ENCODE measurements around the gene HLA-DRA.

HLA-DRA gene

DNA sequence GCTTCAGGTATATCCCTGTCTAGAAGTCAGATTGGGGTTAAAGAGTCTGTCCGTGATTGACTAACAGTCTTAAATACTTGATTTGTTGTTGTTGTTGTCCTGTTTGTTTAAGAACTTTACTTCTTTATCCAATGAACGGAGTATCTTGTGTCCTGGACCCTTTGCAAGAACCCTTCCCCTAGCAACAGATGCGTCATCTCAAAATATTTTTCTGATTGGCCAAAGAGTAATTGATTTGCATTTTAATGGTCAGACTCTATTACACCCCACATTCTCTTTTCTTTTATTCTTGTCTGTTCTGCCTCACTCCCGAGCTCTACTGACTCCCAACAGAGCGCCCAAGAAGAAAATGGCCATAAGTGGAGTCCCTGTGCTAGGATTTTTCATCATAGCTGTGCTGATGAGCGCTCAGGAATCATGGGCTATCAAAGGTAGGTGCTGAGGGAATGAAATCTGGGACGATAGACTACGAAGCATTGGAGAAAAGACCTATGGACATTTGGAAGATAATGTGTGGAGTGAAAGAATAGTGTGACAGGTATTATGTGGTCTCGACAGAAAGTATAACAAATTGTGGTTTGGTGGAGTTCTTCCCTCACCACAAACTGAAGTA is at the start of gene HLA-DRA:
TSS of gene HLA-DRA (plus strand) at position 286 of the 613 bp plus-strand sequence. CDS start at position 350, 64 bp downstream.
- no peak for DNase-seq (ENCODE audit: extremely low read depth in 1 of 2, low read depth in 1 of 2)

GRCh38 chr6:32391505-32391904 is 48.2 kb upstream of the HLA-DRA start:
- no peak for DNase-seq (ENCODE audit: extremely low read depth in 1 of 2, low read depth in 1 of 2)

GRCh38 chr6:32393665-32394420 is 45.8 kb upstream of the HLA-DRA start:
- DNase-seq (ENCODE audit: extremely low read depth in 1 of 2, low read depth in 1 of 2) = no peak

- no peak for DNase-seq (ENCODE audit: extremely low read depth in 1 of 2, low read depth in 1 of 2)
Measured at GRCh38 chr6:32396028-32396427, 43.7 kb upstream of the HLA-DRA start.

DNA sequence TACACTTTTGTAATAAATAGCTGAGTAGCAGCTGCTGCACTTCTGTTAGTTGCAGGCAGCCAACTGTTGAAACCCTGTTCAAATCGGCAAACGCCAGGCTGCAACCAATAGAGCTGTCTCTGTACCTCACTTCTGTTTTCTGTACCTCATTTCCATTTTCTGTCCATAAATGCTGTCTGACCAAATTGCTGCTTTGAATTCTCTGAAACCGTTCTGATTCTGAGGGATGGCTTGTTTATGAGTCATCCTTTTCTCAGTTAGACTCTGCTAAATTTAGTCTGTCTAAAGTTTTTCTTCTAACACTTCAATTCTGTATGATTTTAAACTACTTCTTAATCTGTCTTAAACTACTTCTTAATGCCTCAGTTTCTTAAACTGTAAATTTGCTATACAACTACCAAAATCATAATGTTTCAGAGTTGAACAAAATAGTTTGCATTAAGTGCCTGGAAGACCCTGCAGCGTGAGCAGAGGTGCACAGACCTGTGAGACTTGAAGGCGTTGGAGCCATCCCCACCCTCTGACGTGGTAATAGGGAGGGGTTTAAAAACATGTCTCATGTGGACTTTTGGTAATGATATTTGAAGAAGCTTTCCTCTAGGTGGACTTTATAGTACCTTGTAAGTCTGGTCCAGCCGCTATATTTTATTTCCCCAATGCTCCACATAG is 42.3 kb upstream of the HLA-DRA start:
- DNase-seq (ENCODE audit: extremely low read depth in 1 of 2, low read depth in 1 of 2) = no peak

DNA sequence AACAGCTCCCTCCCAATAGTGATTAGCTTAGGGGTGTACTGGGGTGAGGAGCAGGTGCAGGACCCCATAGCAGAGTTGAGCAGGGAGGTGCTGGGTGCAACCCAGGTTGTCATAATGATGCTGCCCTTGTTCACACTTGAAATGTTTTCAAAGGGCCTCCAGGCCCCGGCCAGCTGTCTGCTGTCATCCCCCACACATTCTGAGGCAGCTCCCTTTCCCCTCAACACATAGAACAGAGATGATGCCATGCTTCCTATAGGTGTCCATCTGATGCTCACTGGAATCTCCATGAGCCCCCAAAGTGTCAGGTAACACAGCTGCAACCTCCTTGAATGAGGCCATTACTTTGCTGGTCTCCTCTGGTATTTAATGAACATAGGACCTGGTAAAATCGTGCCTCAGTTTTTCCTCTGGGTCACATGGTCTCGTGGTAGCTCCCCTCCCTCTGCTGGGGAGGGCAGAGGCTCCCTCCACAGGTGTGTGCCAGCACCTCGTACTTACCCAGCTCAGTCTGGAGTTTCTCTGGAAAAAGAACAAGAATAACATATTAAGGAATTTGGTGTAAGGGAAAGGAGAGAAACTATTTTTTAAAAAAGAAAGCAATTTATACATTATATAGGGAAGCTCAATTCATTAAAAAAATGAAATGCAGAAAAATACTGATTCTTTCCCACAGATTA is 38.3 kb upstream of the HLA-DRA start:
- DNase-seq (ENCODE audit: extremely low read depth in 1 of 2, low read depth in 1 of 2) = no peak

DNA sequence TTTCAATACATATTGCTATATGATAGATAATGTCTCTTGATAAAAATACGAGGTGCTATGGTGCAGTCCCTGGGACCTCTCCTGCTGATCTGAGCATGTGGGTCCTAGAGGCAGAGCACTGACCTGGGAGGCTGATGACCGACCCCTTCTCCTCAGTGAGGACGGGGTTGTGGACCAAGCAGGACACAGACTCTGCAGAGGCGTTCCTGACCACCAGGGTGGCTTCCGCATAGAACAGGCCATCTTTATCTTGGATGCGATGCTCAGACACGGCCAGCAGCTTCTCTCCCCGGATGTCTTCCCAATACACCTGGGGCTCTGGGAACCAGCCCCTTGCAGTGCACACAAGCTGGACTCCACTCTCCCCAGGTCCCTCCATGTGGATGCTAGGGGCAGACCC is 36.9 kb upstream of the HLA-DRA start:
- DNase-seq (ENCODE audit: extremely low read depth in 1 of 2, low read depth in 1 of 2) = no peak

DNA sequence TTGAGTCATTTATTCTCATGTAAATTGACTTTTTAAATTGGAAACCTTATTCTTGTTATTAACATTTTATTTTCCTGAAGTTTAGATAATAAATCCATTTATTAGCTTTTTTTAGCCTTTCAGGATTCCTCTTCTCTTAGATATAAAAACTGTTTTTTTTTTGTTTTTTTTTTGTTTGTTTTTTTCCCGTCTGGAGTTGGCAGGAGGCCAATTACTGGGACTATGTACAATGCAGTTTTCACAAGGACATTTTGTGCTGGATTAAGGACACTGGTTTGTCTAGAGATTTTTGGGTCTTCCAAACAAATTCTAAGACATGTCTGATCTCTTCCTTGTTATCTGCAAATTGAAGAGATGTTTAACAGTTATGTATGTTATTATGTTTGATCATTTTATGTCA is 34.0 kb upstream of the HLA-DRA start:
- no peak for DNase-seq (ENCODE audit: extremely low read depth in 1 of 2, low read depth in 1 of 2)

GRCh38 chr6:32406197-32406596 is 33.5 kb upstream of the HLA-DRA start:
- no peak for DNase-seq (ENCODE audit: extremely low read depth in 1 of 2, low read depth in 1 of 2)

DNA sequence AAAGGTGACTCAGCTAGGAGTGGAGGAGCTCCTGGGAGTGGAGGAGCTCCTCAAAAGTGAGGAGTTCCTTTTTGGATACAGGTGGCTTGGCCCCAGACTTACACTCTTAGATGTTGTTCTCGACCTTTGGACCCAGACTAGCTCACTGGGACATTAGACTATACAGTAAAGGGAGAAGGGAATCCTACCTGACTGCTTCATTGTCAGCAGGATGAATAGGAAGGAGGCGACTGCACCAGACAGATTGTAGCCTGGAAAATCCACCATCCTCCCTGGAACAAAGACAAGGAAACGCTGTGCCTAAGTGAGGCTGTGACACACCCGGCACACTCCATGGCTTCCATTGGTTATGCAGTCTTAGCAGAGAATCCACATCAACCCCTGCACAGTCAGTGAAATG is 32.8 kb upstream of the HLA-DRA start, which contains the start of gene BTNL2:
TSS of gene BTNL2 (minus strand) at position 325 of the 400 bp plus-strand sequence. CDS start at position 267, 58 bp downstream.
- no peak for DNase-seq (ENCODE audit: extremely low read depth in 1 of 2, low read depth in 1 of 2)

DNA sequence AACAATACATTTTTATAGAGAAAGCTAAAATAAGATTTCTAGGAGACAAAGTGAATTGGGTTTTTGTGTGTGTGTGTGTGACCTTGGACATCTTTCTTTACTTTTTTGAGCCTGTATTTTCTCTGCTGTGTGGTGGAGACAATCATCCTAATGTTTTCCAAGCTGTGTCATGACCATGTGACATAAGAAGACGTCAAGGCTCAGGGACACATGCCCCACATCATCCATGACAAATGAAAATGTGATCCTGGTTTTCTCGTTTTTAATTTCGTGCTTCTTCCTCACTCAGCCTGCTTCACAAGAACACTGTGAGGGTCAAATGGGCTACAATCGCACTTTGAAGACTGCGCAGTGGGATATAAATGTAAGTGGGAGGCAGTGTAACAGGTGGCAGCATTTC is 28.8 kb upstream of the HLA-DRA start:
- DNase-seq (ENCODE audit: extremely low read depth in 1 of 2, low read depth in 1 of 2) = no peak

GRCh38 chr6:32411566-32412327 is 27.9 kb upstream of the HLA-DRA start:
- no peak for DNase-seq (ENCODE audit: extremely low read depth in 1 of 2, low read depth in 1 of 2)

- DNase-seq (ENCODE audit: extremely low read depth in 1 of 2, low read depth in 1 of 2) = peak; percentile 51 to 58
Measured at GRCh38 chr6:32413427-32414047, 26.1 kb upstream of the HLA-DRA start.

DNA sequence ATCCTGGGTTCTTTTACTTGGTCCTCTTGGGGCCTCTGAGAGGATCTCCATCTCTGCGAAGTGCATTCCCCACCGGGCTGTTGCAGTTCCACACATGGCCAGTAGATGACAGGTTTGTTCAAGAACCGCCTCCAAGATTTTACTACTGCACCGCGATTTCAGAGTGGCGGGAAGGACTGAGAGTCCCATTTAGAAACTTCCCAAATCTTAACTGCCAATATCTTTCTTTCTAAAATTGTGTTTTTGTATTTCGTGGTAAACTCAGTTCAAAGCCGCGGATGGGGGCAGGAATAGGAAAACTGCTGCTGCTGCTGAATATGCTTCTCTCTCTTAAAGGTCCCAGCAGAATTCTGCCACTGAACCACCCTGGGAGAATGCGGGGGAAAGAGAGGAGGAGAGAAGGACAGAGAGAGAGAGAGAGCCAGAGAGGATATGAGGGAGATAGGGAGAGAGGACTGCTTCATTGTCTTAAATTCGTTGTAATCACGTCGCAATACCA is 24.1 kb upstream of the HLA-DRA start:
- peak; percentile 35 to 56 for DNase-seq (ENCODE audit: extremely low read depth in 1 of 2, low read depth in 1 of 2)

- DNase-seq (ENCODE audit: extremely low read depth in 1 of 2, low read depth in 1 of 2) = no peak
Measured at GRCh38 chr6:32416036-32416435, 23.7 kb upstream of the HLA-DRA start.

GRCh38 chr6:32424589-32425300 is 14.9 kb upstream of the HLA-DRA start:
- DNase-seq (ENCODE audit: extremely low read depth in 1 of 2, low read depth in 1 of 2) = no peak

GRCh38 chr6:32426338-32426737 is 13.3 kb upstream of the HLA-DRA start:
- DNase-seq (ENCODE audit: extremely low read depth in 1 of 2, low read depth in 1 of 2) = no peak

- no peak for DNase-seq (ENCODE audit: extremely low read depth in 1 of 2, low read depth in 1 of 2)
Measured at GRCh38 chr6:32427218-32427617, 12.5 kb upstream of the HLA-DRA start.

GRCh38 chr6:32427934-32428474 is 11.7 kb upstream of the HLA-DRA start:
- no peak for DNase-seq (ENCODE audit: extremely low read depth in 1 of 2, low read depth in 1 of 2)
